NCI-H1092 treated with DMSO at 0.1 percent for 48 hours (cell line): ENCODE results near the gene MAP2K3.
"Not testable (repeated sequence)": the region's sequence is repeated elsewhere in the genome, so short reads cannot be mapped to it uniquely, and the experiment has no call there.

Experiments
- DNase-seq: peaks from one replicate; lab custom pipeline; 2025; lab: John Stamatoyannopoulos, UW

The MAP2K3 gene

DNA sequence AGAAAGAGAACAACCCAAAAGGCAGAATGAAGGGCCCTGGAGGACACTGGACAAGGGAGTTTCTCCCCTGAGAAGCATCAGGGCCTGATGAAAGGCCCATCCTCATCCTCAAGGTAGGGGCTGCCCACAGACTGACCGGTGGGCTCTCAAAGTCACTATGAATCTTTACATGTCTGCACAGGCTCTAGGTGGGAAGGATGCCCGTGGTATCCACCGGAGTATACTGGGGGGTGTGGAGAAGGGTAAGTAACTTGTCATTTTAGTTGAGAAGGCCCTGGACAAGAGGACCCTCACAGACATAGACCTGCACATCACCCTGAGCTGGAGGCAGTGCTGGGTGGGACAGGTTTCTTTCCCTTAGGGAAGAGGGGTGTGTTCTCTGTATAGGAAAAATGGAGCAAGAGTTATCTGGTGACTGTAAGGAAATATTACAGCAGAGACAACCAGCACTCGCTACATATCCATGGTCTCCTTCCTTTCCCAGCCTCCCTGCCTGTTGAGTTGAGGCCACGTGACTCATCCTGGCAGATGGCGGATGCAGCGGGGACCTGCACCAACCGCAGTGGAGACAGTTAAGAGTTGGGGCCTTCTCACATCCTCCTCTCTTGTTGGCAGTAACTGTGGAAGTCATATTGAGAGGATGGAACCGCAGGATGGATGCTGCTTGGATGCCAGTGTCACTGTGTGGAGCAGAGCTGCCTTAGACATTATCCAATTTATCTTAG lies 46.1 kb downstream of the MAP2K3 start:
- DNase-seq, result no peak

- not testable (repeated sequence) for DNase-seq
Observed at GRCh38 chr17:21336541-21337294, 52.2 kb downstream of the MAP2K3 start.

- not testable (repeated sequence) for DNase-seq
Observed at GRCh38 chr17:21337981-21338625, 53.6 kb downstream of the MAP2K3 start.

- no peak for DNase-seq
Observed at GRCh38 chr17:21339011-21339410, 54.5 kb downstream of the MAP2K3 start.

DNA sequence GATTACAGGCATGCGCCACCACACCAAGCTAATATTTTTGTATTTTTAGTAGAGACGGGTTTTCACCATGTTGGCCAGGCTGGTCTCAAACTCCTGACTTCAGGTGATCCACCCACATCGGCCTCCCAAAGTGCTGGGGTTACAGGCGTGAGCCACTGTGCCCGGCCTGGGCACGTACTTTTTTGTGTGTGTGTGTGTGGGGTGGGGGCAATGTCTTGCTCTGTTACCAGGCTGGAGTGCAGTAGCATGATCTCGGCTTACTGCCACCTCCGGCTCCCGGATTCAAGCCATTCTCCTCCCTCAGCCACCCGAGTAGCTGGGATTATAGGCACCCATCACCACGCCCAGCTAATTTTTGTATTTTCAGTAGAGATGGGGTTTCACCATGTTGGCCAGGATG lies 55.1 kb downstream of the MAP2K3 start:
- DNase-seq, result not testable (repeated sequence)

DNA sequence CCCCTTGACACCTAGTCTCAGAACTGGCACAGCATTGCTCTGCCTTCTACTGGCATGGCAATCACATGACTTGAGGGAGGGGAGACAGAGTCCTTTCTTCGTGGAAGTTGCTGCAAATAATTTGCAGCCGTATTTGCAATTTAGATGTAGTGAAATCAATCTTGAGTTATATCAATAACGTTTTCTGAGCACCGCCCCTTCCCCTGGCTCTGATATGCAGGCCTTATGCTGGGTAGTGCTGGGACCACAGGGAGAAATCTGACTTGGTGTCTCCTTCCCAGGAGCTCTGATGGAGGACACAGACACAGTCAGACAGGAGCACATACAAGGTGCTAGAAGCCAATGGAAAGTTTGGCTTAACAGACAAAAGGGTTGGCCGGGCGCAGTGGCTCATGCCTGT lies 55.9 kb downstream of the MAP2K3 start:
- not testable (repeated sequence) for DNase-seq

DNA sequence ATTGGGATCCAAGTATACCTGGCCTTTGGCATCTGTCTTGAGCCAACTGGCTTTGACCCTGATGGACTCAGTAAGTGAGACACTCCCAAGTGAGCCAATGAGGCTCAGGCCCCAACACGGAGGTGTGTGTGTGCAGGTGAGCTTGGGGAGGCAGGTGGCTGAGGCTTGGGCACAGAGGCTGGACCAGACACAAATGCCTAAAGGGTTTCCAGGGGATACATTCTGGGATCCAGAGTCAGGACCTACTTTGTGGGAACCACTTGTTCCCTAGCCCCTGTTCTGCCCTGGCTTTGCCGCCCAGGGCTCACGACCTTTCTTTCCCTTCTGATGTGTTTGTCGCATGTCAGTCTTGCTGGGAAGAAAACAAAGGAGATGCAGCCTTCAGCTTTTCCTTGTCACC lies 56.8 kb downstream of the MAP2K3 start:
- not testable (repeated sequence) for DNase-seq

- not testable (repeated sequence) for DNase-seq
Observed at GRCh38 chr17:21341925-21342540, 57.5 kb downstream of the MAP2K3 start.

DNA sequence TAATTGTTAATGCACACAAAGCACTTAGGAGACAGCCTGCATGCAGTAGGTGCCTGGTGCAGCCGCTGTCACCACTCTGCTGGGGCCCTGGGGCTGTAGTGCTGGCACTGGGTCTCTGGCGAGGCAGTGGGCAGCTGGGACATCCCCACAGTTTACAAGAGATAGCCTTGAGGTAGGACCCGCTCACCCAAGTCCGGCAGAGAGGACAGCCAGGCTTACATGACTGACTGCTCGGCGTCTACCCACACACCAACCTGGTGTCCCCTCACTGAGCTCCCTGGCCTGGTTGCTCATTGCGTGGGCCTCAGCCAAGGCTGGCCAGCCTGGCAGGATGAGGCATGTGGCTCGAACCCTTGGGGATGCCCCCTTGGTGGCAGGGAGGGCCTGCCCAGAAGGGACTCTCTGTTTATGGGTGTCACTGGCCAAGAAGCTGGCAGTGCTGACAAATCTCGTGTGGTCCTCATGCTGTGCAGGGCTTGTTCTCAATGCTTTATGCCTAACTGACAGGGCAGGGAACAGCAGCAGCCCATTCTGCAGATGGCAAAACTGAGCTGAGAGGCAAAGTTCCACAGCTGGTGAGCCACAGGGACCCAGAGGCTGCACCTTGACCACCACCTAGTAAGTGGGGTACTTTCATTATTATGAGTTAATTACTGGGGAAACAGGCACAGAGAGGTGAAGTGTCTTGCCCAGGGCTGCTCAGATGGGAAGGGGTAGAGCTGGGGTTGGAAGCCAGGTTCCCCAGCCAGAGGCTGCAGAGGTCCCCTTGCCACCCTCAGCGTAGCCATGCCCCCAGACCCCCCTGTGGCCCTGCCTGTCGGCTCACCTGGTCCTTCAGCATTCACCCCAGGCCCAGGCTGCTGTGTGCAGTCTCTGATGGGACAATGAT lies 58.8 kb downstream of the MAP2K3 start:
- DNase-seq, result not testable (repeated sequence)

- DNase-seq, result not testable (repeated sequence)
Observed at GRCh38 chr17:21344801-21345200, 60.3 kb downstream of the MAP2K3 start.

DNA sequence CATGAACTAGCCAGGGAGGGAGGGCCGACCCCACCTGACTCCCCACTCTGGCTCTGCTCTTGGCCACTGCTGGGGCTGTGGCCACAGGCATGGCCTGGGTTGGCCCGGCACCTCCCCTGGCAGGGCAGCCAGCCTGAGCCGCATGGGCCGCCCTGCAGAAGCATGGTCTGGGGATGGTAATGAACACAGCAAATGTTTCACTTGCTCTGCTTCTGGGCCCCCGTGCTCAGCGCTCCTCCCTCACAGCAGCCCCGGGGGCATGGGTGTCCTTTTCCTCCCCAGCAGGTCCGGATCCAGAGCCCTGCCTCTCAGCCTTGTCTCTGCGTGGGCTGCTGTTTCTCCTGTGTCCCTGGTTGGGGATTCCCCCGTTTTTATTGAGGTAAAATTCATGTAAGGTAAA lies 60.7 kb downstream of the MAP2K3 start:
- no peak for DNase-seq

- DNase-seq, result not testable (repeated sequence)
Observed at GRCh38 chr17:21346107-21346506, 61.6 kb downstream of the MAP2K3 start.

- not testable (repeated sequence) for DNase-seq
Observed at GRCh38 chr17:21346651-21347250, 62.2 kb downstream of the MAP2K3 start.

GRCh38 chr17:21347660-21348059 lies 63.1 kb downstream of the MAP2K3 start:
- DNase-seq, result not testable (repeated sequence)

DNA sequence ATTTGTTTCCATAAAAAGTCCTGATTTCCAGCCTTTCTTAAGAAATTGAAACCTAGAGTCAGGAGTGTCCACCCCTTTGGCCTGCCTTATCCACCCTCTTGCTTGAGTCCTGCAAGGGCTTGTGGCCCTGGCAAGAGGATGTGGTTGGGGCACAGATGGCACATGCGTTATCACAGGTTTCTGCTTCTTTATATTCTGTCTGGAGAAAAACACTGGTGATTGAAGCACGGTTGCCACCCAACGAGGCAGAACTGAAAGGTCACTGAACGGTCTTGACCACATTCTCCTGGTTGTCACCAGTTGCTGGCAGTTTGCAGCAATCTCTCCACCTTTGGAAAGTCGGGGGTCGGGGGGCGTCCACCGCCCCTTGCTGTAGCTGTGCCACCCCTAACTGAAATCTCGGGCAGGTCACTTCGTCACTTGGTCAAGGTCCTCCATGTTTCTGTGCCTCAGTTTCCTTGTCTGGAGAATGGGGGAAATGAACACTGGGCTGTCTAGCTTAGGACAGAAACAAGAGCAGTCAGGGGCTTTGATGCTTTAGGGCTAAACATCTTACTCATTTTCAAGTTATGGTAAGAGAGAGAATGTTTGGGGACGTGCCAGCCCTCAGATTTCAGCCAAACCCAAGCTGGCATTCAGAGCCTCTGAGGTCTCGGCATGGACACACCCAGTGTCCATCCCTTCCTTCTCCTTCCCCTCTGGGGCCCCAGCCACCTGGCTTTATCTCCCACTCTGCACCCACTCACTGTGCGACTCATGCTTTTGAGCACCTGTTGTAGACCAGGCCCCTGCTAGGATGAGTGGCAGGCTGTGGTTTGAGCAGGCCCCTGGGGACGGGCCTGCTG lies 63.8 kb downstream of the MAP2K3 start:
- DNase-seq, result not testable (repeated sequence)

DNA sequence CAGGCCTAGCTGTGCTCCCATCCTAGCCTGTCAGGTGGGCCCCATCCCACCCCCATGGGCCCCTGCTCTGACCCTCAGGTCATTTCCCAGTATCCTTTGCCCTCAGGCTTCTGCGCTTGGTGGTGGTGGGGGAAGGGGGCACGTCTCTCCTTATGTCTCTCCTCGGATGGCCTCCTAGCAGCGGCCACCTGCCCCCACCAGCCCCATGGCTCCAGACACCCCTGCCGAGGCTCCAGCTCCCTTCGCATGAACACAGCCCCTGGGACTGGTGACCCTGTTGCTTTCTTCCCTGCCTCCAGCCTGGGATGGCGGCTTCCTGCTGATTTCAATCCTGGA lies 64.4 kb downstream of the MAP2K3 start:
- not testable (repeated sequence) for DNase-seq

DNA sequence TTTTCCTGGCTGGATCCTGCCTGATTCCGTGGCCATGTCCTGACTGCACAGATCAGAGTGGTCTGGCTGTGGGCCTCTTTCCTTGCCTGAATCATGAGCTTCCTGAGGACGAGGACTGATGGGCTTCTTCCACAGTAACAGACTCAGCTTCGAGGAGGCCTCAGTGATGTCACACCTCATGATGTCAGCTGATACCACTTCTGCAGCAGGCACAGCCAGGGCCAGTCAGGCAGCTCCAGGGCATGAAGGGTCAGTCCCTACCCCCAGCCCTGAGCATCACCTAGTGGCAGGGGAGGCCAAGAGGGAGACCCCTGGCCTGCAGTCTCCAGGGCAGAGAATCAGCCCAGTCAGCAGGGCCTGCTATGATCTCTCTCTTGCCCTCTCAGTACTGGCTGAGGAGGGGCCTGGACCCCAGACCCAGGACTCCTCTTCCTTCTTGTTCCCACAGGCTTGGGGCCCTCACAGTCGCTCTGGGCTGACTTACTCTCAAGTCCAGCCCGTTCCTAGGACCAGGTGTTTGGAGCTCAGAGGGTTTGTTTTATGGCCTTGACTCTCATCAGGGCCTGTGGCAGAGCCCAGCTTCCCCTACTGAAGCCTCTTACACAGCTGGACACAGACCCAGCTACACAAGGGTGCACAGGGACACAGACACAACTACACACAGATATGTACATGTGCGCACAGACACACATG lies 65.0 kb downstream of the MAP2K3 start:
- not testable (repeated sequence) for DNase-seq

DNA sequence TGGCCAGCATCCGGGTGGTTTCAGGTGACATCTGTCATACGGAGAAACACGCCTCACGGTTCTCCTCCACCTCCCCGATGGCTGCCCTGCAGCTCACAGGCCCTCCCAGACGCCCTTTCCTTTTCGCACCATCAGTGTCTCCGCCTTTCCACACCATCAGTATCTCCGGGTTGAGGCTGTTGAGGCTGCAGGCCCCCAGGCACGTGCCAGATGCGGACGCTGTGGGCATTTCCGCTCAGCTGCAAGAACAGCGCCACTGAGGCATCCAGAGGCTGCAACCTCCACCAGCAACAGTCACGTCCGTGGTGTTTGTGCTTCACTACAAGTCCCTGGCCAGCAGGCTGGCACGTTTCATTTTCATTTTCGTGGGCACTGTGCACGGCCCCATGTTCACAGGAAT lies 66.0 kb downstream of the MAP2K3 start:
- DNase-seq, result not testable (repeated sequence)

DNA sequence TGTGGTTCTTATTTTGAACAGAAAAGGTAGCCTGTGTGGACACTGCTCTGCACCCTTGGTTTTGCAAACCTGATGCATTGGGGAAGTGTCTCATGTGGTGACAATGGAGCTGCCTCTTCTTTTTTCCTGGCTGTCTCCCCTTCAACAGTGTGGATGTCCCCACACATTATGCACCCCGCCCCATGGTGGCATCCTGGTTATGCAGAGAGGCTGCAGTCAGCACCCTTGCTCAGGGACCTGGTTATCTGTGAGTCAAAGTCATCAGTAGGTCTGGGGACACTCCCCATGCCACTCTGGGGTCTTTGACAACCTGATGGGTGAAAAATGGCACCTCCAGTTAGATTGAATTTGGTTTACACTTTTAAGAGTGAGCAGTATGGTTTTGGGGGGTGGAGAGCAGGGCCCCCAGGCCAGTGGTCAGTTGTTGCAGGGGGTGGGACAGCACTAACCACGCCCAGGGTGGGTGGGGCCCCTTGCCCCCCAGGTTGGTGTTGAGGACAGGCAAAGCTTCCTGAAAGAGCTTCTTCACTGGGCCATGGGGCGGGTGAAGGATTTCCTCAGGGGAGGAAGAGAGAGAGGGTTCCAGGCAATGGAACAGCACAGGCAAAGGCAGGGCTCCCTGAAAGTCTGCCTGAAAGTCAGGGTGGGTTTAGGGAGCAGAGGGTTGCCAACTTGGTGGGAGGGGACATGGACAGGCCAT lies 67.0 kb downstream of the MAP2K3 start:
- DNase-seq, result no peak
